GM21526 (cell line): Measurements from ENCODE around the gene GDE1.
"Not testable (repeated sequence)": the region's sequence is repeated elsewhere in the genome, so short reads cannot be mapped to it uniquely, and the experiment has no call there.

ENCODE experiments used
- ATAC-seq: cut with Tn5 transposase; IDR thresholded peaks from one replicate; pipeline ENCODE4 v1.9.1; 2021; ENCODE audit warnings: moderate library complexity; ENCODE audit not compliant: unreplicated experiment, low FRiP score

Gene GDE1

DNA sequence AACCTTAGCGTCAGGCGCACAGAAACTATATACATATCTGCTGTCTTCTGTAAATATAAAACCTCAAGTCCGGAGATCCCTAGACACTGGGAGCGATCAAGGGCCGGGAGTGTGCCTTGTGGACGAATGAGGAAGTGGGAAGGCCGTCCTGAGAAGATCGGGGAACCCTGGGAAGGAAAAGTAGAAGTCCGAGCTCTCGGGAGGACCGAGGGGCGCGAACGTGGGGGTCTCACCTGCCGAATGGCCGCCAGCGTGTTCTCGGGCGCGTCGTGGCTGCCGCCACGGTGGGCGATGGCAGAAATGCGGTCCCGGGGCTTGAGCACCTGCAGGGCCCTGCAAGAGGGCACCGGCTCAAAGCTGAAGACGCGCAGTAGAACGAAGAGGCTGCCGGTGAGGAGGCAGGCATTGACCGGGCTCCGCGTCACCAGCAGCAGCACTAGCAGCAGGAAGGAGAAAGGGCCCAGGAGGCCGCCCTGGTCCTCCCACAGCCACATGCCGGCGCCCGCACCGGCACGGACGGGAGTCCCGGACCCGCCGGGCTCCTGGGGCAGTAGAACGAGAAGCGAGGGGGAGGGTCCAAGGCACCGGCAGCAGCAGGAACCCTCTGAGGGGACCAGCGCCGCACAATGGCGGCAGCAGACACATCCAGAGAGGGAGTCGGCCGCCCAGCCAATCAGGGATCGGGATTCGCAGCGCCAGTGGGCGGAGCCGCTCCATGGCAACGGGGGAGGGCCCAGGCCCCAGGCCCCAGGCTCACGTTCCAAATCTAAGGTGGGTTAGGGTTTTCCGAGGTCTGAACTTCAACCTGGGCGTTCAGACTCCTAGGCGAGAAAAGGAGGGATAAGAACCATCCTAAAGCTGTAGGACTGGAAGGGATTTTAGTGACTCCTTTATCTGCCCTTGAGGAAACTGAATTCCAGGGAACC is at the start of gene GDE1:
TSS of gene GDE1 (minus strand) at position 628 of the 926 bp plus-strand sequence. CDS start at position 494, 134 bp downstream.
- peak; percentile 66 for ATAC-seq

DNA sequence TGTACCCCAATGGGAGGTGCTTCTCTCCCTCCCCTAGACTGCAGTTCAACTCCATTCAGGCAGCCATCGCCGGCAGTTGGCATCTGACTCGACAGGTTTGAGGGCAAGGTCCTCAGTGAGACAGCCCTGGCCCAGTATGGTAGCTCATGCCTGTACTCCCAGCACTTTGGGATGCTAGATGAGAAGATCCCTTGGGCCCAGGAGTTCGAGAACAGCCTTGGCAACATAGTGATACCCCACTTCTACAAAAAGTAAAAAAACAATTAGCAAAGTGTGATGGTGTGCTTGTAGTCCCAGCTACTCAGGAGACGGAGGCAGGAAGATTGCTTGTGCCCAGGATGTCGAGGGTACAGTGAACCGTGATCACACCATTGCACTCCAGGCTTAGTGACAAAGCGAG is 45.7 kb upstream of the GDE1 start:
- no peak for ATAC-seq

GRCh38 chr16:19566362-19566761 is 44.5 kb upstream of the GDE1 start:
- ATAC-seq = no peak

DNA sequence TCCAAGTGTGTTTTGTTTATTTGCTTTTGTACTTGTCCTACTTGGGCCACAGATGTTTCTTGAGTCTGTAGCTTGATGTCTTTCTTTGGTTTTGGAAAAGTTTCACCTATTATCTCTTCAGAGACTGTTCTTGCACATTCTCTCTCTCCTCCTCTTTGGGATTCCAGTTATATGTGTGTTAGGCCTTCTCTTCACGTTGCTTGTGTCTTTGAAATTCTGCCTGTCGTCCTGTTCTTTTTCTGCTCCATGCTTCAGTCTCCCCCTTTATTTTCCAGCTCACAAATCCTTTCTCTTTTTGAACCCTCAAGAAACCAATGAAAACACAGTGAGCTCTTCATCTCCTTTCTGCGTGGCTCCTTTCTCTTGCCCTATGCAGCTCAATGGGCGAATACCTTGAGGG is 41.5 kb upstream of the GDE1 start:
- ATAC-seq = no peak

- ATAC-seq = no peak
Measured at GRCh38 chr16:19560078-19560477, 38.2 kb upstream of the GDE1 start.

- ATAC-seq = no peak
Measured at GRCh38 chr16:19559242-19559910, 37.5 kb upstream of the GDE1 start.

GRCh38 chr16:19555938-19556771 is 34.3 kb upstream of the GDE1 start:
- ATAC-seq = no peak

- ATAC-seq = peak; percentile 91
Measured at GRCh38 chr16:19555186-19555937, 33.5 kb upstream of the GDE1 start, which contains the start of gene VPS35L. Gene VPS35L (plus strand): TSS chr16:19555703. CDS start chr16:19555730, 27 bp downstream.

GRCh38 chr16:19549673-19550072 is 27.8 kb upstream of the GDE1 start:
- ATAC-seq = no peak

- no peak for ATAC-seq
Measured at GRCh38 chr16:19548144-19548543, 26.2 kb upstream of the GDE1 start.

DNA sequence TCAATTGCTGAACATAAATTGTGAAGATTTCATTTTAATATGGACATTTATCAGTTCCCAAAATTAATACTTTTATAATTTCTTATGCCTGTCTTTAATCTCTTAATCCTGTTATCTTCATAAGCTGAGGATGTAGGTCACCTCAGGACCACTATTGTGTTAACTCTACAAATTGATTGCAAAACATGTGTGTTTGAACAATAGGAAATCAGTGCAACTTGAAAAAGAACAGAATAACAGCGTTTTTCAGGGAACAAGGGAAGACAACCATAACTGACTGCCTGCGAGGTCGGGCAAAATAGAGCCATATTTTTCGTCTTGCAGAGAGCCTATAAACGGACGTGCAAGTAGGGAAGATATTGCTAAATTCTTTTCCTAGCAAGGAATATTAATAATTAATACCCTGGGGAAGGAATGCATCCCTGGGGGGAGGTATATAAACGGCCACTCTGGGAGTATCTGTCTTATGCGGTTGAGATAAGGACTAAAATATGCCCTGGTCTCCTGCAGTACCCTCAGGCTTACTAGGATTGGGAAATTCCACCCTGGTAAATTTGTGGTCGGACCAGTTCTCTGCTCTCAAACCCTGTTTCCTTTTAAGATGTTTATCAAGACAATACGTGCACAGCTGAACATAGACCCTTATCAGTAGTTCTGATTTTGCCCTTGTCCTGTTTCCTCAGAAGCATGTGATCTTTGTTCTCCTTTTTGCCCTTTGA is 21.5 kb upstream of the GDE1 start:
- ATAC-seq = not testable (repeated sequence)

- ATAC-seq = no peak
Measured at GRCh38 chr16:19542138-19542821, 20.4 kb upstream of the GDE1 start.

DNA sequence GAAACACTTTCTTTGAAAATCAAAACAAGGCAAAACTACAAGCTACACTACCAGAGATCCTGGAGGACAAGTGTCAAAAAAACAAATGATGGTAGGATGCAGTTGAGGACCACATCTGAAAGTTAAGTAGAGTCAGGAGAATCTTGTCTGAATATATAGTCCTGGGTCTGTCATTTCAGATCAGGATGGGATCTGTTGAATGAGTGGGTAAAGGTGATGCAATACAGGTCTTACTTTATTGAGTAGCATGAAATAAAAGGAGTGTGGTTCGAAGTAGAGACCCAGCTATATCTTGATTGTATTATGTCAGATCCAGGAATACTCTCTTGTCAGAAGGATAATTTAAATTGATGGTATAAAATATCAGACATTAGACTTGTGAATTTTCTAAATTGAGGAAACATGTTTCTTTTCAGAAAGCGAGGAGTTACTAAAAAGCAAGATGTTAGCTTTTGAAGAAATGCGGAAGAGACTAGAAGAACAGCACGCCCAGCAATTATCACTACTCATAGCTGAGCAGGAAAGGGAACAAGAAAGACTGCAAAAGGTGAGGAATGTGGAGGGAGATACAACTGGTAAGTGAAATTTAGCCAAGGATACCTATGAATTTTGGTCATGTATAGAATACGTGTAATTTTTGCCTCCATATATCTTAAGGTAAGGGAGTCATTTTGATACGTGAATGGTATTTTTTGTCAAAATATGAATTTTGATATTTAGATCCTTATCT is 18.5 kb upstream of the GDE1 start:
- no peak for ATAC-seq

- ATAC-seq = no peak
Measured at GRCh38 chr16:19532601-19533000, 10.7 kb upstream of the GDE1 start.

GRCh38 chr16:19528666-19529065 is 6.8 kb upstream of the GDE1 start:
- ATAC-seq = no peak

DNA sequence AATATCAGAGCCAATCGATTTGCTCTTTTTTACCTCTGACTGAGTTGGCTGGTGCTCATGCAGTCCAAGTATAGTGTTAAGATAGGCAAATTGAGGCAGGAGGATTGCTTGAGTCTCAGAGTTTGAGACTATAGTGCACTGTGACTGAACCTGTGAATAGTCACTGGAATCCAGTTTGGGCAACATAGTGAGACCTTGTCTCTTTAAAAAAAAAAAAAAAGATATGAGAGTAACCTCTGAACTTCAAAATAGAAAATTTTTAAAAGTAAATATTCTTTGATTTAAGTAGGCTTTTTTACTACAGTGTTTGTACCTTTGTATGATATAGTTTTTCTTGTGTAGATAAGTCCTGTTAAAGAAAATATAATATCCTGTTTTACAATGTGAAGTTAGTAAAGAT is 5.3 kb upstream of the GDE1 start:
- ATAC-seq = no peak

DNA sequence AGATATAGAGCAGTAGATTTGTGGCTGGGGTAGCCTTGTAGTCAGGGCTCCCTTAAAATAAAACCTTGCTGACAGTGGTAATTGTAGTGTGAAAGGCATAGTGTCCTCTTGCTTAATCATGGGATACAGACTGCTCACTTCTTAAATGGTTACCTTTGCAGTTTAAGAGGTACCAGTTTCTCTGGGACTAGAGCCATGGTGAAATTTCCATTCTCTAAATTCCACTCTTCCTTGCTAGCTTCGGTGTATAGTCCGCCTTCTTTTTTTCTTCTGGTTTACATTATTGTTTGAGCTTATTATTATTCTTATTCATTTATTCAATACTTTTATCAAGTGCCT is 3.5 kb upstream of the GDE1 start:
- ATAC-seq = no peak

GRCh38 chr16:19524616-19525384 is 2.9 kb upstream of the GDE1 start:
- no peak for ATAC-seq
